Activated T-cell treated with anti-CD3 and anti-CD28 coated beads, Interleukin-2, amount 50 U/mL, for 1 hour (primary cell): Measurements from ENCODE around the gene EGR4.
"Not testable (repeated sequence)": the region's sequence is repeated elsewhere in the genome, so short reads cannot be mapped to it uniquely, and the experiment has no call there.

ENCODE experiments used
- DNase-seq: peaks from one replicate; pipeline ENCODE4 v3.0.0-alpha.2; 2020

The EGR4 gene

GRCh38 chr2:73262691-73263429 lies 30.5 kb downstream of the EGR4 start:
- not testable (repeated sequence) for DNase-seq

GRCh38 chr2:73262108-73262651 lies 31.2 kb downstream of the EGR4 start:
- no peak for DNase-seq

GRCh38 chr2:73260338-73260984 lies 32.9 kb downstream of the EGR4 start:
- no peak for DNase-seq

GRCh38 chr2:73259704-73260337 lies 33.5 kb downstream of the EGR4 start:
- DNase-seq: no peak

- no peak for DNase-seq
Measured at GRCh38 chr2:73259276-73259675, 34.1 kb downstream of the EGR4 start.

GRCh38 chr2:73258913-73259215 lies 34.5 kb downstream of the EGR4 start:
- no peak for DNase-seq

- DNase-seq: no peak
Measured at GRCh38 chr2:73258186-73258912, 35.0 kb downstream of the EGR4 start.

- peak; percentile 27 for DNase-seq
Measured at GRCh38 chr2:73257425-73258125, 35.8 kb downstream of the EGR4 start.

GRCh38 chr2:73257021-73257420 lies 36.3 kb downstream of the EGR4 start:
- no peak for DNase-seq

GRCh38 chr2:73256618-73256922 lies 36.8 kb downstream of the EGR4 start:
- DNase-seq: no peak

GRCh38 chr2:73255907-73256617 lies 37.3 kb downstream of the EGR4 start:
- DNase-seq: no peak

- DNase-seq: no peak
Measured at GRCh38 chr2:73255007-73255644, 38.2 kb downstream of the EGR4 start.

GRCh38 chr2:73254343-73255006 lies 38.9 kb downstream of the EGR4 start:
- no peak for DNase-seq

GRCh38 chr2:73253901-73254300 lies 39.4 kb downstream of the EGR4 start:
- no peak for DNase-seq

GRCh38 chr2:73253400-73253799 lies 39.9 kb downstream of the EGR4 start:
- DNase-seq: no peak

- no peak for DNase-seq
Measured at GRCh38 chr2:73252238-73253027, 40.9 kb downstream of the EGR4 start.

- peak; percentile 12 for DNase-seq
Measured at GRCh38 chr2:73250872-73251846, 42.2 kb downstream of the EGR4 start.

- DNase-seq: peak; percentile 1
Measured at GRCh38 chr2:73249636-73250035, 43.7 kb downstream of the EGR4 start.

GRCh38 chr2:73246850-73247249 lies 46.5 kb downstream of the EGR4 start:
- DNase-seq: no peak
